Measurements from ENCODE around the gene CNTN1. TPM values are rescaled to one million over a fixed set of nuclear protein-coding genes. Genes with fewer than 3 reads are reported as not detected.

CNTN1 gene
- total RNA-seq, 4 donors from 2014 or later, result 44.2 to 65.6 (median 57.6) TPM

DNA sequence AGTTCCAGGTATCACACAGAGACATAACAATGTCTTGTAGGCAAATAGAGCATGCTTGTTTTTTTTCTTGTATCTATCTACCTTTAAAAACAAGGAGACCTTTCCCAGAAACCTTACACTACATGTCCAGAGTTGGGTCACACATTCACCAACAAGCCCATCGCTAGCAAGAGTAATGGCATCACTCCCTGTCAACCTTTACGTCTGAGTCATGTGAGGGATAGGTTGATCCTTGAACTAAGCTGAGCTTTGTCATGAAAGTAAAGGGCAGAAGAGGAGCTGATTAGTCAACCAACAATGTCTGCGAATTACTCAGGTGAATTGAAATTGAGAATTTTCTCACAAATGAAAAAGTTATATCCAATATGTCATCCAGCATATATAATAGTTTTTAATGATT, 219.4 kb downstream of the CNTN1 start:
- no peak for DNase-seq (ENCODE audit: extremely low spot score)
- no peaks in the 10 kb centered on the region for H3K36me3 ChIP-seq
- H3K27me3 ChIP-seq, result no peaks in the 10 kb centered on the region
- intact Hi-C loops (cut with DNase I), result no loop called here
- WGBS, result 98% methylated on average over 3 of the region's 3 CpGs
- H3K9me3 ChIP-seq, result no peaks in the 10 kb centered on the region
- H3K4me1 ChIP-seq, result no peaks in the 10 kb centered on the region
- TF ChIP-seq POLR2AphosphoS5 (IDR thresholded peaks at IDR 0.05), result no peak
- TF ChIP-seq, protein P1, sequence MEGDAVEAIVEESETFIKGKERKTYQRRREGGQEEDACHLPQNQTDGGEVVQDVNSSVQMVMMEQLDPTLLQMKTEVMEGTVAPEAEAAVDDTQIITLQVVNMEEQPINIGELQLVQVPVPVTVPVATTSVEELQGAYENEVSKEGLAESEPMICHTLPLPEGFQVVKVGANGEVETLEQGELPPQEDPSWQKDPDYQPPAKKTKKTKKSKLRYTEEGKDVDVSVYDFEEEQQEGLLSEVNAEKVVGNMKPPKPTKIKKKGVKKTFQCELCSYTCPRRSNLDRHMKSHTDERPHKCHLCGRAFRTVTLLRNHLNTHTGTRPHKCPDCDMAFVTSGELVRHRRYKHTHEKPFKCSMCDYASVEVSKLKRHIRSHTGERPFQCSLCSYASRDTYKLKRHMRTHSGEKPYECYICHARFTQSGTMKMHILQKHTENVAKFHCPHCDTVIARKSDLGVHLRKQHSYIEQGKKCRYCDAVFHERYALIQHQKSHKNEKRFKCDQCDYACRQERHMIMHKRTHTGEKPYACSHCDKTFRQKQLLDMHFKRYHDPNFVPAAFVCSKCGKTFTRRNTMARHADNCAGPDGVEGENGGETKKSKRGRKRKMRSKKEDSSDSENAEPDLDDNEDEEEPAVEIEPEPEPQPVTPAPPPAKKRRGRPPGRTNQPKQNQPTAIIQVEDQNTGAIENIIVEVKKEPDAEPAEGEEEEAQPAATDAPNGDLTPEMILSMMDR (IDR thresholded peaks at IDR 0.05), result no peak
- no peak for TF ChIP-seq EP300 (IDR thresholded peaks at IDR 0.05)
- TF ChIP-seq POLR2A (IDR thresholded peaks at IDR 0.05; ENCODE audit: low read depth), result no peak
- H3K27ac ChIP-seq (replicated peaks in 1 of 4), result no peak overlapping the region
- H3K4me3 ChIP-seq, result no peak overlapping the region

DNA sequence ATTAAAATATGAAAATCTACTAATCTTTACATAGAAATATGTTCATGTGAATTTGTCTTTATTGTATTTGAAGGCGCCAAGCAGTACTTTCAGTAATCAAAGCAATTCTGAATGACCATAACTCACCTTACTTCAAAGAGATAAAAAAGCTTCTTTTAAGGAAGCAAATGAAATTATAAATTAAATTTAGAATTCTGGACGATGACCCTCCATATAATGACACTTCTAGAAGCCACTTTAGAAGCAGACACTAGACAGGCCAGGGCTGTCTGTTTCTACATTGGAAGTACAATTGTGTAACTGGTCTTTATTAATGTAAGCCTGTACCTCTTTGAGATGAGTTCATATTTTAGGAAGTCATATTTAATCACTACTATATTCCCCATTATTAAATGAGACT, 222.9 kb downstream of the CNTN1 start:
- TF ChIP-seq, protein P1 (IDR thresholded peaks at IDR 0.05), result no peak
- TF ChIP-seq POLR2A (IDR thresholded peaks at IDR 0.05; ENCODE audit: low read depth), result no peak
- no peak for TF ChIP-seq POLR2AphosphoS5 (IDR thresholded peaks at IDR 0.05)
- TF ChIP-seq EP300 (IDR thresholded peaks at IDR 0.05), result no peak
- intact Hi-C loops (cut with DNase I), result no loop called here
- WGBS, result 92% methylated on average over 2 of the region's 2 CpGs
- no peak overlapping the region for H3K4me3 ChIP-seq
- no peaks in the 10 kb centered on the region for H3K4me1 ChIP-seq
- no peaks in the 10 kb centered on the region for H3K36me3 ChIP-seq
- no peak for DNase-seq (ENCODE audit: extremely low spot score)
- no peak overlapping the region for H3K27ac ChIP-seq (replicated peaks in 1 of 4)
- H3K9me3 ChIP-seq, result no peaks in the 10 kb centered on the region
- no peaks in the 10 kb centered on the region for H3K27me3 ChIP-seq

DNA sequence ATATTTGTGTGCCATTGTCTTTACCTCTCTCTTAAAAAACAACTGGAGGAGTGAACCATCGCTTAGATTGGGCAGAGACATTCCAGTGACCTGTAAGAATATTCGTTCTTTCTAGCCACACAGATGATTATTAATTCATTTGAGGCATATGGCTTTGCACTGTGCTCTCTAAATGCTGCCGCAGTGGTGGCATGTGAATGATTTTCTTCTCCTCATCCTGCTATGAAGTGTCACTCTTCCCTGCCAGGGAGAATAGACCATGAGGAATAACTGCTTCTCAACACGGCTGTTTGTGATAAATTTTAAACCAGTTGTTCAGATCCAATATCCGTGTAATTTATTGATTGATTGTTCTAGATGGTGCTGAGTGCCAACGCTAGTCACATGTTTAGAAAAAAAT, 225.3 kb downstream of the CNTN1 start:
- Histone ChIP-seq H3K4me1 (no peaks in the 10 kb centered on the region), H3K27ac (replicated peaks in 1 of 4) (no peak overlapping the region), H3K27me3 (no peaks in the 10 kb centered on the region), H3K4me3 (no peak overlapping the region), H3K36me3 (no peaks in the 10 kb centered on the region), H3K9me3 (no peaks in the 10 kb centered on the region)
- intact Hi-C loops (cut with DNase I), result no loop called here
- WGBS, result 81% methylated on average over 6 of the region's 6 CpGs
- no peak for TF ChIP-seq POLR2AphosphoS5 (IDR thresholded peaks at IDR 0.05)
- TF ChIP-seq POLR2A (IDR thresholded peaks at IDR 0.05; ENCODE audit: low read depth), result no peak
- no peak for TF ChIP-seq EP300 (IDR thresholded peaks at IDR 0.05)
- TF ChIP-seq, protein P1 (IDR thresholded peaks at IDR 0.05), result no peak
- DNase-seq (ENCODE audit: extremely low spot score), result no peak

DNA sequence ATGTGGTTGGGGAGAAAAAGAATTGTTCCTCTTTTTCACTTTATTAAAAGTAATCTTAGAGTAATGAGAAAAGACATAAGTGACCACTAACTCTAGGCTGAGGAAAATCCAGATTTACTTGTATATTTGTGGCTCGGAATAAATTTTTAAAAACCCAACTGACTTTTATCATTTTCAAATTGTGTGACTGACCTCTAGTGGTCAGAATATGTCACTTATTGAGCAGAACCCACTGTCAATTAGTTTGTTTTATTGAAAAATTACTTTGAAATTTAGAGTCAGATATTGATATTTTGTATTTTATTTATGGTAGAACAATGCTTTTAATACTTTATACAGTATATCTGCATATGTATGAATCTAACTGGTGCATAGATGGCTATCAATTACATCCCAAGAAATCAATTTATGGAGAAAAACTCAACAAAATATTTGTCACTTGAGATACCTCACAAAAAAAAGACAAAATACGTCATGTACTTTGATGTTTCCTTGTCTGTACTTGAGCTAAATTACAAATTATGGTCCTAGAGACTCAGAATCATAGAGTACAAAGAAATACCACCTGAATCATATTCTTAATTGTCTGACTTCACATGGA, 229.4 kb downstream of the CNTN1 start:
- Histone ChIP-seq H3K9me3 (no peaks in the 10 kb centered on the region), H3K36me3 (no peaks in the 10 kb centered on the region), H3K4me3 (no peak overlapping the region), H3K4me1 (no peaks in the 10 kb centered on the region), H3K27ac (replicated peaks in 1 of 4) (no peak overlapping the region), H3K27me3 (no peaks in the 10 kb centered on the region)
- WGBS, result 25% methylated on average over 2 of the region's 2 CpGs
- DNase-seq (ENCODE audit: extremely low spot score), result no peak
- intact Hi-C loops (cut with DNase I), result loop anchor here (1.0 to 5.0 kb wide), 3 partner anchors 174 to 299 kb away; partner anchors contain the start of gene CNTN1
- no peak for TF ChIP-seq POLR2AphosphoS5 (IDR thresholded peaks at IDR 0.05)
- TF ChIP-seq, protein P1 (IDR thresholded peaks at IDR 0.05), result peak; percentile 64 to 82 (median 76)

DNA sequence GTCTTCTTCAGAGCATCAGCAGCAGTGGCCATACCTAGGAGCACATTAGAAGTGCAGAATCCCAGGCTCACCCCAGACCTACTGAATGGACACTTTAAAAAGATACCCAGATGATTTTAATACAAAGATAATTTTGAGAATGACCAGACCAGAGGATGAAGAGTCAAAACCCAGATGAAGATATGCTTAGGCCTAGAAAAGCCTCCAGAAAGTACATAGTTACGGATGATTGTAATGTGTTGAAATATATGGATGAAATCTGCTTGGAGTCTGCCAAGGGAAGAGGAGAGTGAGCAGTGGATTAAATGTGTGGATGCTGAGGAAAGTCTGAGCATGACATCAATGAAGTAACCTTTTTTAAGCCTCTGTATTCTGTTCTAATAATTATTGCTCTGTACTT, 245.7 kb downstream of the CNTN1 start:
- TF ChIP-seq, protein P1 (IDR thresholded peaks at IDR 0.05), result no peak
- TF ChIP-seq EP300 (IDR thresholded peaks at IDR 0.05) (no peak), POLR2AphosphoS5 (IDR thresholded peaks at IDR 0.05) (no peak), POLR2A (IDR thresholded peaks at IDR 0.05; ENCODE audit: low read depth) (no peak)
- Histone ChIP-seq H3K4me3 (no peak overlapping the region), H3K9me3 (no peaks in the 10 kb centered on the region), H3K4me1 (no peaks in the 10 kb centered on the region), H3K27me3 (no peaks in the 10 kb centered on the region), H3K36me3 (peaks cover 0 to 28% (median 0%) of the 10 kb centered on the region in 4 donors), H3K27ac (replicated peaks in 1 of 4) (no peak overlapping the region)
- DNase-seq (ENCODE audit: extremely low spot score), result no peak
- 85% methylated on average over 1 of the region's 1 CpG for WGBS
- intact Hi-C loops (cut with DNase I), result no loop called here
